ENCODE measurements around the gene FBXL20.

DNA sequence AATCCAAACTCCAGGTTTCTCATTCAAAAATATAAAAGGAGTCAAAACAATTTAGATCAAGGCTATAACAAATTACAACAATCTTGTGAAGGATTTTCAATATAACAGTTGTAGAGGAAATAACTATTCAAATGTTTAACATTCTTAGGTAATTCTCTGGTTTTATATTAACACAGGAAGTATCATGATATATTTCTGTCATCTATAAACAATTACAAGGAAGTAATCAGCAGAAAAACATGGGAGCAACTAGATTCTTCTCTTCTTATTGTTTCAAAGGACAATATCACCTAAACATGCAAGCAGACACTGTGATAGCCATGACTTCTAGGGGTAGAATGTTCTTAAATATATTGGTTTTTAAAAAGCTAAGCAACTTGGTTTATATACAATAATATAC lies 49.9 kb downstream of the FBXL20 start:
- TF ChIP-seq, protein P1, sequence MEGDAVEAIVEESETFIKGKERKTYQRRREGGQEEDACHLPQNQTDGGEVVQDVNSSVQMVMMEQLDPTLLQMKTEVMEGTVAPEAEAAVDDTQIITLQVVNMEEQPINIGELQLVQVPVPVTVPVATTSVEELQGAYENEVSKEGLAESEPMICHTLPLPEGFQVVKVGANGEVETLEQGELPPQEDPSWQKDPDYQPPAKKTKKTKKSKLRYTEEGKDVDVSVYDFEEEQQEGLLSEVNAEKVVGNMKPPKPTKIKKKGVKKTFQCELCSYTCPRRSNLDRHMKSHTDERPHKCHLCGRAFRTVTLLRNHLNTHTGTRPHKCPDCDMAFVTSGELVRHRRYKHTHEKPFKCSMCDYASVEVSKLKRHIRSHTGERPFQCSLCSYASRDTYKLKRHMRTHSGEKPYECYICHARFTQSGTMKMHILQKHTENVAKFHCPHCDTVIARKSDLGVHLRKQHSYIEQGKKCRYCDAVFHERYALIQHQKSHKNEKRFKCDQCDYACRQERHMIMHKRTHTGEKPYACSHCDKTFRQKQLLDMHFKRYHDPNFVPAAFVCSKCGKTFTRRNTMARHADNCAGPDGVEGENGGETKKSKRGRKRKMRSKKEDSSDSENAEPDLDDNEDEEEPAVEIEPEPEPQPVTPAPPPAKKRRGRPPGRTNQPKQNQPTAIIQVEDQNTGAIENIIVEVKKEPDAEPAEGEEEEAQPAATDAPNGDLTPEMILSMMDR (conservative IDR thresholded peaks at IDR 0.05; ENCODE audit: low read length) = no peak
- TF ChIP-seq EZH2phosphoT487 (IDR thresholded peaks at IDR 0.05; ENCODE audit: borderline replicate concordance) = no peak

All from Loucy (cell line).